ENCODE measurements around the gene NR1D2.

DNA sequence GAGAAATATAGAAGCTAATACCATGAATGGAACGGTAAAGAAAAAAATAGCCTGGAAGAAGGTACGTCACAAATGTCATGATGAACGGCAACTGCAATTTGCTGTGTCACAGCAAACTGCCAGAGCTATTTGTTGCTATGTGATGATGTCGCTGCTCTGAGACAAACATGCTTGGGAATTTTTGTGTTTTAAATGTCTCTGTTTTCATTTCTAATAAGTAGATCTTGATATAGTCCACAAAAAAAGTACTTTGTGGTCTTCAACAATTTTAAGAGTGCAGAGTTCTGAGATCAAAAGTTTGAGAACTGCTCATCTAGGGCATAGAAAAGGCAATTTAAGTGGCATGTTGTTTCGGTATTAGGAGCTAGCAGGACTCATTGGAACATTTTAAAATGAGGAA is 4.3 kb upstream of the NR1D2 start:
- TF ChIP-seq, protein P1, sequence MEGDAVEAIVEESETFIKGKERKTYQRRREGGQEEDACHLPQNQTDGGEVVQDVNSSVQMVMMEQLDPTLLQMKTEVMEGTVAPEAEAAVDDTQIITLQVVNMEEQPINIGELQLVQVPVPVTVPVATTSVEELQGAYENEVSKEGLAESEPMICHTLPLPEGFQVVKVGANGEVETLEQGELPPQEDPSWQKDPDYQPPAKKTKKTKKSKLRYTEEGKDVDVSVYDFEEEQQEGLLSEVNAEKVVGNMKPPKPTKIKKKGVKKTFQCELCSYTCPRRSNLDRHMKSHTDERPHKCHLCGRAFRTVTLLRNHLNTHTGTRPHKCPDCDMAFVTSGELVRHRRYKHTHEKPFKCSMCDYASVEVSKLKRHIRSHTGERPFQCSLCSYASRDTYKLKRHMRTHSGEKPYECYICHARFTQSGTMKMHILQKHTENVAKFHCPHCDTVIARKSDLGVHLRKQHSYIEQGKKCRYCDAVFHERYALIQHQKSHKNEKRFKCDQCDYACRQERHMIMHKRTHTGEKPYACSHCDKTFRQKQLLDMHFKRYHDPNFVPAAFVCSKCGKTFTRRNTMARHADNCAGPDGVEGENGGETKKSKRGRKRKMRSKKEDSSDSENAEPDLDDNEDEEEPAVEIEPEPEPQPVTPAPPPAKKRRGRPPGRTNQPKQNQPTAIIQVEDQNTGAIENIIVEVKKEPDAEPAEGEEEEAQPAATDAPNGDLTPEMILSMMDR (IDR thresholded peaks at IDR 0.05), result no peak
- no peak for TF ChIP-seq POLR2AphosphoS5 (IDR thresholded peaks at IDR 0.05; ENCODE audit: low read depth, low read length)
